ENCODE data around the gene ACSF3.

Gene ACSF3

DNA sequence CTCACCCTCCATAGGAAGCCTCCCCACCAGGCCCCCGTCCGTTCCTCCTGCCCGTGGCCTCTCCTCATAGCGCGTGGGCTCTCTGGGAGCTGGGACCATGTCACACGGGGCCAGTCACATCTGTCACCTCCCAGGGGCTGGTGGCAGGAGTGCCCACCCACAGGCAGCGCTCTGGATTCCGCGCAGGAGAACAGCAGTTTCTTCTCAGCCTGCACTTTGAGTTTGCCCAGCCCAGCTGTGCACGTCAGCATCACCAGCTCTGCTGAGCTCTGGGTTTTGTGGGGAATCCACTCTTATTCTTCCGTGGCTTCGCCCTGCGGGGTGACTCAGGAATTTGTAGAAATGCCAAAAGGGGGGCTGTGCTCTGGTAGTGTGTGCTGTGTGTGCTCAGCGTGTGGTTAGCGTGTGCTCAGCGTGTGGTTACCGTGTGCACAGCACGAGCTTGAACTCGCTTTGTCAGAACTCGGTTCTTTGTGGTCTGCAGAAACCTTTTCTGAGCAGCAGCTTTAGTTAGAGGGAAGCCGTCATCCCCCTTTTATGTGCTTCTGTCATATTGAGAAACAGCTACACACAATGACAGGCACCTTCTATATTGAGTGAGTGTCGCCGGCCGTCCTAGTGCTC, 3.2 kb downstream of the ACSF3 start:
- peak; percentile 82 for DNase-seq

DNA sequence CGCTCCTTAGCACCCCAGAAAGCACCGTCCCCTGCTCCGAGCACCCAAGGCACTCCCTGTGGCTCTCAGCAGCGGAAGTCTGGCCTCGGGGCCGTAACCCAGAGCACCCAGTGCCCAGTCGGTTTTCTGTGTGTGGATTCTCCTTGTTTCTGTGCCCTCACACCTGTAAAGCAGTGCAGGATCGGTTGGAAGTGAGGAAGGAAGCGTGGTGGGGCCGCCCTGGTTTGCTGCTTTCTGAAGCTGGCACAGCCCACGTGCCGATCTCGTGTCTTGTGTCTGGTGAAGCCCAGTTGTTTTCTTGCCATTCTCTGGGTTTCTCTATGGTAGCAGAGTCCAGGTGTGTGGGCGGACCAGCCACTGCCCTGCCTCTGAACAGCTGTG, 3.7 kb downstream of the ACSF3 start:
- no peak for DNase-seq

DNA sequence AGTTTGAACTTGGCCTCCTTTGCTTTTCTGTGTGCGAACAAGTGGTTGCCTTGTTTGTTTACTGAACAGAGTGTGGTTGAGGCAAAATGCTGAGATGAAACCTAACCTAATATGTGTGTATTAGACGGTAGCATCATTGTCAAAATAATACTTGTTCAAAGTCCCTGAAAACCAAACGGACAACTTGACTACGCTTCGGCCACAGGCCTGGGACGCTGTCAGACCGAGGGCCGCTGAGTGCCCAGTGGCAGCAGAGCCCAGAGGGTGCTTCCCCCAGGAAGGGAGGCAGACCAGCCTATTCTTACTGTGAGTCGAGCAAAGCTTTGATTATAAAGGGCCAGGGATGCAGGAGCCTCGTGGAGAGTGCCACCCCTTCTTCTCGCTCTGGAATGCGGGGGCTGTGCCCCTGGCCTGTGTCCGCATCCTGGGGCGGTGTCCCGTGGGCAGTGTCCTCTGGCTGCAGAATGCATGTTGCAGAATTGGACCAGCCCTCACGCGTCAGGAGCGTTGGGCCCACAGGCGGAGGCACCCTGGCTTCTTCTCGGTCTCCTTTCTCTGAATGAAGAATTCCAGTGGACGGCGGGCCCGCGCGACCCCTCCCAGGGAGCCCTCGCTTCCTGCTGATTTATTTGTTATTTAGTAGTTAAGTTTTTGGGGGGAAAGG, 5.2 kb downstream of the ACSF3 start:
- no peak for DNase-seq

DNA sequence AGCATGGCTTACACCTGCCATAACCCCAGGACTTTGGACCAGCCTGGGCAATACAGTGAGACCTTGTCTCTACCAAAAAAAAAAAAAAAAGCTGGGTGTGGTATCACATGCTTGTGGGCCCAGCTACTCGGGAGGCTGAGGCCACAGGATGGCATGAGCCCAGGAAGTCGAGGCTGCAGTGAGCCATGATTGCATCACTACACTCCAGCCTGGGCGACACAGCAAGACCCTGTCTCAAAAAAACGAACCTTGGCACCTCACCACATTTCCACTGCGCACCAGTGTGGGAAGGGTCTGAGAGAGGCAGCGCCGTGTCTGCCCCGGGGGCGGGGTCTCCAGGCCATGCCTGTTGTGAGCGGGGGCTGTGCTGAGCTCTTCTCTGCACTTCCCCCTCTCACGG, 6.3 kb downstream of the ACSF3 start:
- peak; percentile 30 for DNase-seq

DNA sequence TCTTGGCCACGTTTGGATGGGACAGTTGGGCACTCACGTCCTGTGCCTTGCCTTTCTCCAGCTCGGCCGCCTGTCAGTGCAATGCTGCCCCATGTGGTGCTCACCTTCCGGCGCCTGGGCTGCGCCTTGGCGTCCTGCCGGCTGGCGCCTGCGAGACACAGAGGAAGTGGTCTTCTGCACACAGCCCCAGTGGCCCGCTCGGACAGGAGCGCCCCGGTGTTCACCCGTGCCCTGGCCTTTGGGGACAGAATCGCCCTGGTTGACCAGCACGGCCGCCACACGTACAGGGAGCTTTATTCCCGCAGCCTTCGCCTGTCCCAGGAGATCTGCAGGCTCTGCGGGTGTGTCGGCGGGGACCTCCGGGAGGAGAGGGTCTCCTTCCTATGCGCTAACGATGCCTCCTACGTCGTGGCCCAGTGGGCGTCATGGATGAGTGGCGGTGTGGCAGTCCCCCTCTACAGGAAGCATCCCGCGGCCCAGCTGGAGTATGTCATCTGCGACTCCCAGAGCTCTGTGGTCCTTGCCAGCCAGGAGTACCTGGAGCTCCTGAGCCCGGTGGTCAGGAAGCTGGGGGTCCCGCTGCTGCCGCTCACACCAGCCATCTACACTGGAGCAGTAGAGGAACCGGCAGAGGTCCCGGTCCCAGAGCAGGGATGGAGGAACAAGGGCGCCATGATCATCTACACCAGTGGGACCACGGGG, 7.1 kb downstream of the ACSF3 start:
- peak; percentile 47 for DNase-seq

DNA sequence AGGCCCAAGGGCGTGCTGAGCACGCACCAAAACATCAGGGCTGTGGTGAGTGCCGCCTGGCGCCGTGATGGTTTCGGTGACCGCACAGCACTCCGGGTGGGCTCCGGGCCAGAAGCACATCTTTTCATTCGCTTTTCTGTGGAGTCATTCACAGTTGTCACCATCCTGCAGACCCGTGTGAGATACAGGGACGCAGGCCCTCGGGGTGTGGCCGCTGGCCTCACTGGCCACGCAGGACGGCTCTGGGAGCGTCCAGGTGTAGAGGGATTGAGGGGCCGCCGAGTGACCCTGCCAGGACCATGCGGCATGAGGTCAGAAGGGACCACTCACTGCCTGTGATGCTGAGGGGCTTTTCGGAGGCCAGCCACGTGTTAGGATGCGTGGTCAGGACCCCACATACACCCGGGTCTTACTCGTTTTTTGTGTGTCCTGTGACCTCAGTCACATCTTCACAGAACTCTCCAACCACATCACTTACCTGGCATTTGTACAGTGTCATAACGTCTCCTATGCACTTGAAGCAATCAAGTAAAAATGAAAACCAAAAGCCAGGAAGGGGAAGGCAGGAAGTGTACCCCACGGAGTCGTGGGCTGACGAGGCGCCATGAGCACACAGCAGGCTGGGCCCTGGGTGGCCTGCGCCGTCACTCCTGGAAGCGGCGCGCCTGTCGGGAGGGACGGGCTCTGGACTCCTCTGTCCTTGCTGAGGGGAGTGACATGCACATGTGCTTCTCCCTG, 7.8 kb downstream of the ACSF3 start:
- DNase-seq, result no peak

DNA sequence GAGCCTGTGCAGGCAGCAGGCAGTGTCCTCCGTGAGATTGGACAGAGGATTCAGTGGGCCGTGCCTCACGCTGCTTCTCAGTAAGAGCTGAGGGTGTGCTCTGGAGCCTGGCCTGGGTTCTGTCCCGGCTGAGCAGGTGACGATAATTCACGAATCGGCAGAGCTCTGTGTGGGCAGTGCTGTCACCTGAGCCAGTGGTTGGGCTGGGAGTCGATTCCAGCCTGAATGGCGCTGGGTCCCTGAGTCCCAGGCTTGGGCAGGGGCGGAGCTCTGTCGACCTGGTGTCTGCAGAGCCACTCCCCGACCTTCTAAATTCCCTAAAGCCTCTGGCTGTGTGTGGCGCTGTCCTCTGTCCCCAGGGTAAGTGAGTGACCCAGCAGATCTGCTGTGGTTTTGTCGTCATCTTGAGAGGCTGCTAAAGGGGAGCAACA, 8.4 kb downstream of the ACSF3 start:
- no peak for DNase-seq

DNA sequence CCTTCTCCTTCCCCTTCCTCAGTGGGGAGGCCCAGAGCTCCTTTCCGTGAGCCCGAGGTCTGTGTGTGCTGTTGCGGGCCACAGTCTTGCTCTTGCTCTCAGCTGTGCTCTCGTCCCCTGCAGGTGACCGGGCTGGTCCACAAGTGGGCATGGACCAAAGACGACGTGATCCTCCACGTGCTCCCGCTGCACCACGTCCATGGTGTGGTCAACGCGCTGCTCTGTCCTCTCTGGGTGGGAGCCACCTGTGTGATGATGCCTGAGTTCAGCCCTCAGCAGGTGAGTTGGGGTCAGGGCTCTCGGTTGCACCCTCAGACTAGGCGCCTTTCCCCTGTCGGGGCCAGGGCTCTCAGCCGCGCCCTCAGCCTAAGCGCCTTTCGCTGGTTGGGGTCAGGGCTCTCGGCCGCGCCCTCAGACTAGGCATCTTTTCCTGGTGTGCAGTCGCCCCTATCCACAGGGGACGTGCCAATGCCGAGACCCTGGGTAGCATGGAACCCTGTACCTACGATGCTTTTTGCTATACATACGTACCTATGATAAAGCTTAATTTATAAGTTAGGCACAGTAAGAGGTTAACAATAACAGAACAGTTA, 8.9 kb downstream of the ACSF3 start:
- DNase-seq, result no peak

DNA sequence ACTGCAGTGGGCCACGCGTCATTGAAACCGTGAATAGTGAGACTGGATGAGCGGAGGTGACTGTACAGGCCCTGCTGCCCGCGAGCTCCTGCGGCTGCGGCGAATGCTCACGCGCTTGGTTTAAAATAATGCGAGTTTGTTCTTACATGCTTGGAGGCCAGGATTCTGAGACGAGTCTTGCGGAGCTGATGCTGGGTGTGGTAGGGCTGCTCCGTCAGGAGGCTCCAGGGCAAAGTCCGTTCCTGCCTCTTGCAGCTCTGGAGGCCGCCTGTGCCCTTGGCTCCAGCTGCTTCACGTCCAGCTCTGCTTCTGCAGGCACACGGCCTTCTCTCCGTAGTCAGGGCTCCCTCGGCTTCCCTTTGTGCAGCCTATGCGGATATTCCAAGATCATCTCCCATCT, 9.5 kb downstream of the ACSF3 start:
- no peak for DNase-seq

DNA sequence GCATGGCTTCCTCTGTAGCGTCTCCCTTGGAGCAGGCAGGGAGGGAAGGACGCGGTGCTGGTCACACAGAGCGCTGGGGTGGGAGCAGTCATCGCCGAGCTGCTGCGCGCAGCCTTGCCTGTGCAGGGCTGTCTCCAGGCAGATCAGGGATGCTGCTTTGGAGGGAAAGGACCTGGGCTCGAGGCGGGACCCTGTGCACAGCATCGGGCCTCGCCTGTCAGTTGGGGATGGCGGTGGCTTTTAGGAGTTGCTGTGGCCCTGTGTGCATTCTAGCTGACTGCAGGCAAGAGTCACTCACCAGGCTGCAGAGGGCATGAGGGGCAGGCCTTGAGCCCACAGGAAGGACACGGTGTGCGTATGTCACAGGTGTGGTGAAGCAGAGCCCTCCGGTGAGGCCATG, 10.1 kb downstream of the ACSF3 start:
- no peak for DNase-seq

DNA sequence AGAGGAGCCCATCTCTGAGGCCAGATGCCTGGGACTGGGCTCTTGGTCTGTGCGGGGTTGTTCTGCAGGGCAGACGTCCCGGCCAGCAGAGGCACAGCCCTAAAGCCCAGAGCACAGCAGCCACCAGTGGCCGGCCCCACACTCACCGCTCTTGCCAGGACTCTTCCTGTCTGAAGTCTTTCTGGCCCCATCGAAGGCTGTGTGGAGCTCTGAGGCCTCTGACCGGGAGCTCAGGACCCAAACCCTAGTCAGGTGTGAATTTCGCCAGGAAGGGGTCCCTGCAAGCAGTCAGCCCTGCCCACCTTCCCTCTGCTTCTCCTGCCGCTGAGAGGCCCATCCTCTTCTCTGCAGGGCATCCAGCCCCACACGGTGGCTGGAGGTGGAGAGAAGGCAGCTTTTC, 10.7 kb downstream of the ACSF3 start:
- DNase-seq, result no peak

DNA sequence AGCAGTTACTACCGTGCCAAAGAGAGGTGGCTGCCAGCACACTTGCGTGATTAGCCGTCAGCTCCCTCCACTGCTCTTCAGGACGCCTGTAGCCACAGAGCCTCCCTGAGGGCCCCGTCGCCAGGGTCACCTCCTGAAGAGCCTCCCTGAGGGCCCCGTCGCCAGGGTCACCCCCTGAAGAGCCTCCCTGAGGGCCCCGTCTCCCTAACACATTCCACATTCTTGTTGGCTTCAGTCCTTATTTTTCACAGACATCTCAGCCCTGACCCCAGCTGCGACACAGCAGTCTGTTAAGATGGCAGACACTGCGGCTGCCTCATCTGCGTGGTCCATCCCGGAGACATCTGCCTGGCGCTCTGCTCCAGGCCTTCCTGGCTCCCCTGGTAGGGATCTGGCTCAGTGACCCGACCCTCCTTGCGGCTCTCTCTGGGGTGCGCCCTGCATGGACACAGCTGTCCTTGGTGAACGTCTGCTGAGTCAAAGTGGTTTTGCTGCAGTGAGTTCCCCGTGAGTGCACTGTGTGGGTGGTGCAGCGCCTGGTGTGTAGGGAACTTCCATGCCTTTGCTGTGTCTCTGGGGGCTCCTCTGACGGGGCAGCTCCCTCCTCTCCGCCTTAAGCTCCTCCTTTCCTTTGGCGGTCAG, 11.4 kb downstream of the ACSF3 start:
- DNase-seq, result no peak

DNA sequence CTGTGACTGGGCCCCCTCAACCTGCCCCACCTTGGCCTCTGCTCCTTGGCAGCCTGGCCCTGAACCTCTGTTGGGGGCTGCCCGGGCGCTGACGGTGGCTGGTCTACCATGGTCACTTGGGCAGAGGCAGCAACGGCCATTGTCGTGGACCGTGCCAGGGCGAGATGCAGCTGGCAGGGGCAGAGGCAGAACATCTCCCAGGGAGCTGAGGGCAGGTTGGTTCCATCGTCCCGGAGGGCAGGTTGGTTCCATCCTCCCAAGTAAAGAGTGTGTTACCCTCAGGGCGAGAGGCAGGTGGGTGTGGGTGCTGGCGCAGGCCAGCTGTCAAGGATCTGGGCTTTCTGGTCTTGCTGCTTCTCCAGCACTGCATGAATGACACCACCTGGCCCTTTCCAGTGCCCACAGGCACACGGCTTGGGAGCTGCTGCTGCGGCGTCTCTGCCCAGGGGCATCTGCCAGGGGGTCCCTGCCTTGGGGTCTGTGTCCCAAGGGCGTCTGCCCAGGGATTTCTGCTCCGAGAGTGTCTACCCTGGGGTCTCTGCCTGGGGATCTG, 12.0 kb downstream of the ACSF3 start:
- no peak for DNase-seq

DNA sequence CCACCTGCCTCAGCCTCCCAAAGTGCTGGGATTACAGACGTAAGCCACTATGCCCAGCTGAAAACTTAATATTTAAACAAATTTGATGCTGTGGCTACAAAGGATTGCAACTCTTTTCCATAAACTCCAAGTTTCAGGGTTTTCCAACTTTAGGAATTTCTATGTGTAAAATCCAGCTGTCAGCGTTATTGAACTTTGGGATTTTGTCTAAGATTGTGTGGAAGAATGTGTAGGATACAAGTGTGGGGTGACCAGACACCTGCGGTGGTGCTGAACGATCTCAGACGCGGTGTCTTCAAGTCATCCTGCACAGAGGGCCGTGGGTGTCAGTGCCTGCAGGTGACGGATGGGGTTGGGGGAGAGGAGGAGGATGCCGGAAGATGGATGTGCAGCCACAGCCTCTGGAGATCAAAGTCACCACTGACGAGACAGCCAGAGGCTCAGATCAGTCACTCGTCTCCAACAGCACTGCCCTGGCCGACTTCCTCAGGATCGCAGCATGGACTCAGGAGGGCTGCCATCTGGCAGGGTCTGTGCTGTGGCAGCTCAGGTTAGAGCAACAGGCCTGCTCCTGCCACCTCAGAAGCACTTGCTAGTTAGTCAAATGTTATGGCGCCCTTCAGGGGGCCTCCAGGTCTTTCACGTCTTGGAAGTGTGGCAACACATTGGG, 13.0 kb downstream of the ACSF3 start:
- no peak for DNase-seq

DNA sequence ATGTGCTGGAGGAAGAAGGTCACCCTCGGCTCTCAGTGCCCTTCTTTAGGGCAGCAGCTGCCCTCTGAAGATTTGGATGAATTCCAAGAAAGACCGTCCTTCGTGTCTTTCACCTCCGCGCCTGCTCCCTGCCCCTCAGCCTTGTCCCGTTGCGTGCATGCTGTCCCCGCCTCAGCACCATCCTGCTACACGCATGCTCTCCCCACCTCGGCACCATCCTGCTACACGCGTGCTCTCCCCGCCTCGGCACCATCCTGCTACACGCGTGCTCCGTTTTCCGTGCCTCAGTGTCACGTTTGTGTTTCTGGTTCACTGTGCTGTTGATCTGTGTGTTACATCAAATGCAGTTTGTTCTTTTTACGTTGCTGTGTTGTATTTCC, 13.5 kb downstream of the ACSF3 start:
- DNase-seq, result no peak

DNA sequence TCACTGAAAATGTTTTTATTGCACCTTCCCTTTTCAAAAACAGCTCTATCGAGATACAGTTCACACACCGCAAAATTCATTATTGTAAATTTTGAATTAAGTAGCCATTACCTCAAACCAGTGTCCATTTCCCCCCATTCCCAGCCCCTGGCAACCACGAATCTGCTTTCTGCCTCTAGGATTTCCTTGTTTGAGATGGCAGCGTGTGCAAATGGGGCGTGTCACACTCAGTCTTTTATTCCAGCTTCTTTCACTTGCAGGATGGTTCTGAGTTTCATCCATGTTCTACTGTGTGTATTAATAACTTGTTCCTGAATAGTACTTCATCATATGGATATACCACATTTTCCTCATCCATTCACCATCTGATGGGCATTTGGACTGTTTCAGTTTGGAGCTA, 14.8 kb downstream of the ACSF3 start:
- DNase-seq, result no peak

DNA sequence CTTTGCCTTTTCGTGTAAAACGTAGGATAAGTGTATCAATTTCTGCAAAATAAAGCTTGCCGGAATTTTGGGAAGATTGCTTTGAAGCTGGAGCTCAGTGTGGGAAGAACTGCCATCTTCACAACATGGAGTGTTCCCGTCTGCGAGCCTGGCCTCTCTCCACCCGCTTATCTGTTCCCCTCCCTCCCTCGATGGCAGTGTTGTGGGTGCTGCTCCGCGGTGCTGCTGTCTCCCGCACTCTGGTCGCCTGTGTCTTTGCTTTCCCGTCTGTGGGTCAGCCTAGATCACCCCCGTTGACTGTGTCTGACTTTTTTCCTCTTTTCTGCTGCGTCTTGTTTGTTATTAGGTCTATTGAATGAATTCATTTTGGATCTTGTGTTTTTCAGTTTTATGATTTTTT, 17.0 kb downstream of the ACSF3 start:
- no peak for DNase-seq

DNA sequence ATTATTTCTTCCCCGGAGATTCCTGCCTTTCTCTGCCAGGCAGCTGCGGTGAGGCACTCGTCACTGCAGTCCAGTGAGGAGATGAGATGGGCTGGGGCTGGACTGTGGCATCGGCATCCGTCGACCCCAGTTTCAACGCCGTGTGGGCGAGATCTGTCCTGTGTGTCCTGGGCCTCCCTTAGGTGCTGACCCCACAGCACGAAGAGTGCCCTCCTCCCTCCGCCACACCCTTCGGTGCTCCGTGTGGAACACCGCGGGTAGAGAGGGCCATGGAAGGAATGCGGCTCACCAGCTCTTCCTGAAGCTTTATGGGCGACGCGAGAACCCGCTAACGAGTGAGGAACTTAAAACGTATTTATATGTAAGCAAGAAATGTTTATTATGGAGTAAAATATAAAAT, 17.6 kb downstream of the ACSF3 start:
- no peak for DNase-seq

DNA sequence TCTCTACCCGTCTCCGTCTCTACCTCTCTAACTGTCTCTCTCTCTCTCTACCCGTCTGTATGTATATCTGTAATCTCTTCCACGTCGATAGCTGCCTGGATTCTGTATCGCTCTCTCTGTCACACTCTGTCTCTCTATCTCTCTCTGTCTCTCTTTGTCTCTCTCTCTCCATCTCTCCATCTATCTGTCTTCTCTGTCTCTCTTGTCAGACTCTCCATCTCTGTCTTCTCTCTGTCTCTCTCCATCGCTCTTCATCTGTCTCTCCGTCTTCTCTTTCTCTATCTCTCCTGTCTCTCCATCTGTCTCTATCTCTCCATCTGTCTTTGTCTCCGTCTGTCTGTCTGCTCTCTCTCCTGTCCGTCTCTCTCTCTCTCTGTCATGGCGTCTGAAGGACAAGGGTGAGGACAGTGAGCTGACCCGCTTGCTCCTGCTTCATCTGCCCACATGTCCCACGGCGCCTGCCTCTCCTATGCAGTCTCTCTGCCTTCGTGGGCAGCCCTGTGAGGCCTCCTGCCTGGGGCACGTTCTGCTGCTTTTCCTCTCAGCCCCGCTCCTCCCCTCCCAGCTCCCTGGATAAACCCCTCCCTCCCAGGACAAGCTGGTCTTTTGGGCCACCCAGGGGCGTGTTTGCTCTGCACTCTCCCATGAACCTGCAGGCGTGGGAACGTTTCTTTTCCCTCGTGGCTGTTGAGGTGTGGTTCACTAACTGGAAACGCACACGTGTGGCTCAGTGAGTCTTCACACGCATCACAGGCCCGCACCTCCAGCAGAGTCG, 18.9 kb downstream of the ACSF3 start:
- DNase-seq, result no peak

DNA sequence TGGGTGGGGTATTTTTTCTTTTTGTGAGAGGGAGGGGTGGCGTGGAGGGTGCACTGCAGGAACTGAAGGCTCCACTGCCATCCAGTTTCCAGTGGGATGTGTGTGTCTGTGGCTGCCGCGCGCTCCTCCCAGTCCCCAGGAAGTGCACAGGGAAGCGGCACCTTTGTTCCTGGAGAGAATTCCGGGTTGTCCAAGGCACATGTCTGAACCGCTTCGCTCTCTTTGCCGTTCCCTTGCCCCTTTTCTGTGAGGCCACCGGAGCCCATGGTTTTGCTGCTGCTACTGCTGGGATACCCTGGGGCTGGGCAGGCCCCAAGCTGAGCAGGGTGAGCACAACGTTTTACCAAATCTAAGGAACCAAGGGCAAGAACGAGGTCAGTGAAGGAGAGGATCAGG, 19.5 kb downstream of the ACSF3 start:
- no peak for DNase-seq

DNA sequence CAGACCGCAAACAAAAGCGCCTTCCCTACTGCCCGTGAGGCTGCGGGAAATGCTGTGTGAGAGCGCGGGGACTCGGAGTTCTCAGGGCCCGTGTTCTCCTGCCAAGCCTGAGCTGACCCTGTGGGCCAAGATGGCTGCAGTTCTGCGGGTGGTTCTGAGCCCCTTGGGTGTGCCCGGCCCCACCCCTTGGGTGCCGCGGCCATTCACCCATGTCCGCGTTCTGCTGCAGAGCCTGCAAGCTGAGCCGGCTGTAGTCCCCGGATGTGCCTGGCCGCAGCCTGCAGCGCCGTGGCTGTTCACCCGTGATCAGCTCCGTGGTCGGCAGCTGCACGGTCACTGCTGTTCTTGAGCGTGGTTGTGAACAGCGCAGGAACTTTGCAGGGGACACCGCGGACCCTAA, 20.0 kb downstream of the ACSF3 start:
- DNase-seq, result no peak
